C1 segment of cervical spinal cord (tissue), 14 donors: ENCODE measurements around the gene HNRNPA1.
A peak's percentile ranks its signal among the peaks of the same experiment; 100 is the strongest.
"Not testable (repeated sequence)": the region's sequence is repeated elsewhere in the genome, so short reads cannot be mapped to it uniquely, and the experiment has no call there.

Experiments used
- DNase-seq, 14 donors: peaks; one replicate each; lab custom pipeline; 2025; lab: John Stamatoyannopoulos, UW

HNRNPA1 gene

GRCh38 chr12:54298904-54299303 lies 18.4 kb downstream of the HNRNPA1 start:
- no peak for DNase-seq

- no peak for DNase-seq
These were observed 19.1 kb downstream of the HNRNPA1 start for GRCh38 chr12:54299515-54300224.

GRCh38 chr12:54300225-54300731 lies 19.8 kb downstream of the HNRNPA1 start:
- DNase-seq: no peak

- peak in 1 of 14 donors; percentile 23 for DNase-seq
These were observed 20.4 kb downstream of the HNRNPA1 start, which contains the start of gene NFE2 for GRCh38 chr12:54300732-54301427. Gene NFE2 (minus strand): TSS chr12:54301015. CDS start chr12:54295248, 5,767 bp downstream.

GRCh38 chr12:54301428-54302048 lies 21.0 kb downstream of the HNRNPA1 start:
- no peak for DNase-seq

- DNase-seq: no peak
These were observed 23.1 kb downstream of the HNRNPA1 start for GRCh38 chr12:54303640-54304039.

GRCh38 chr12:54304187-54304810 lies 23.8 kb downstream of the HNRNPA1 start:
- DNase-seq: peak in 1 of 14 donors; percentile 43

- DNase-seq: no peak
These were observed 26.6 kb downstream of the HNRNPA1 start for GRCh38 chr12:54306925-54307741.

- no peak for DNase-seq
These were observed 30.5 kb downstream of the HNRNPA1 start for GRCh38 chr12:54311051-54311450.

- not testable (repeated sequence) for DNase-seq
These were observed 31.8 kb downstream of the HNRNPA1 start for GRCh38 chr12:54312309-54312708.

GRCh38 chr12:54321363-54321762 lies 40.8 kb downstream of the HNRNPA1 start:
- no peak for DNase-seq

- peak; percentile 65 to 100 (median 94) for DNase-seq
These were observed 44.3 kb downstream of the HNRNPA1 start, which contains the start of gene COPZ1 for GRCh38 chr12:54324617-54325441. Gene COPZ1 (plus strand): TSS chr12:54325131. CDS start chr12:54325164, 33 bp downstream.

GRCh38 chr12:54325442-54326109 lies 45.0 kb downstream of the HNRNPA1 start:
- not testable (repeated sequence) for DNase-seq

GRCh38 chr12:54328595-54329337 lies 48.2 kb downstream of the HNRNPA1 start:
- no peak for DNase-seq

GRCh38 chr12:54329759-54330158 lies 49.2 kb downstream of the HNRNPA1 start:
- no peak for DNase-seq

- DNase-seq: no peak
These were observed 49.9 kb downstream of the HNRNPA1 start for GRCh38 chr12:54330442-54330841.

- DNase-seq: no peak
These were observed 50.9 kb downstream of the HNRNPA1 start for GRCh38 chr12:54331461-54331860.

- no peak for DNase-seq
These were observed 53.0 kb downstream of the HNRNPA1 start for GRCh38 chr12:54333420-54334034.
